ENCODE results near the gene ARL10.

The ARL10 gene

DNA sequence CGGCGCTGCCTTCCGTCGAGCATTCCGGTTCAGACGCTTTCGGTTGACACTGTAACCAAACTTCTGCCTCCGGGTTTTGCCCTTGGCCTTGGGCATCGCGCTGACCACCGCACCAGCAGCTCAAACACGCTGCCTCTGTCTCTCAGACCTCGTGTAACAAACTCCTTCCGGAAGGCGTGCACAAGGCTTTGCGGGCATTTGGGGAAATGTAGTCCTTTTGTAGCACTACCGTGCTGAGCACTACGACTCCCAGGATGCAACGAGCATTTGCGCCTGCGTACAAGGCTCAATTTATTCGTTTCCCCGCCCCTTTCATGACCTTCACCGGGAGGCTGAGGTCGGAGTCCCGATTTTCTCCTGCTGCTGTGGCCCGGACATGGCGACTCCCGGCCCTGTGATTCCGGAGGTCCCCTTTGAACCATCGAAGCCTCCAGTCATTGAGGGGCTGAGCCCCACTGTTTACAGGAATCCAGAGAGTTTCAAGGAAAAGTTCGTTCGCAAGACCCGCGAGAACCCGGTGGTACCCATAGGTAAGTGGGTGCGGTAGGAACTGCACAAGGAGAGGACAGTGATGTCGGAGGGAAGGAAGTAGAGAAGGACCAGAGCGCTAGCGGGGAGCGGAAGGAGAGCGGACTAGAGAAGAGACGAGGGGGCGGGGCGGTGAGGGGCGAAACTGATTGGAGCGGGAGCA lies 23.3 kb downstream of the ARL10 start, which contains the start of the genes HIGD2A and NOP16:
TSS of gene HIGD2A (plus strand) at position 308 of the 691 bp plus-strand sequence. CDS start at position 377, 69 bp downstream.
TSS of gene NOP16 (minus strand) at position 155 of the 691 bp plus-strand sequence. CDS start at position 96, 59 bp downstream.
- peaks cover 52% of the 10 kb centered on the region for H3K36me3 ChIP-seq (replicated peaks)
- H3K27me3 ChIP-seq (ENCODE audit: low read depth) = no peaks in the 10 kb centered on the region
- in situ Hi-C loops (cut with MboI; ENCODE audit: low sequenced_read_pairs) = no loop called here
- peak within 1 kb of the TSS; percentile 73 for H3K4me3 ChIP-seq
- no peaks in the 10 kb centered on the region for H3K9me3 ChIP-seq
- peaks cover 4% of the 10 kb centered on the region; the same call in 1 of the 2 replicates for H3K4me1 ChIP-seq
- DNase-seq (ENCODE audit: low spot score in 2 of 2) = peak; percentile 99 to 100

DNA sequence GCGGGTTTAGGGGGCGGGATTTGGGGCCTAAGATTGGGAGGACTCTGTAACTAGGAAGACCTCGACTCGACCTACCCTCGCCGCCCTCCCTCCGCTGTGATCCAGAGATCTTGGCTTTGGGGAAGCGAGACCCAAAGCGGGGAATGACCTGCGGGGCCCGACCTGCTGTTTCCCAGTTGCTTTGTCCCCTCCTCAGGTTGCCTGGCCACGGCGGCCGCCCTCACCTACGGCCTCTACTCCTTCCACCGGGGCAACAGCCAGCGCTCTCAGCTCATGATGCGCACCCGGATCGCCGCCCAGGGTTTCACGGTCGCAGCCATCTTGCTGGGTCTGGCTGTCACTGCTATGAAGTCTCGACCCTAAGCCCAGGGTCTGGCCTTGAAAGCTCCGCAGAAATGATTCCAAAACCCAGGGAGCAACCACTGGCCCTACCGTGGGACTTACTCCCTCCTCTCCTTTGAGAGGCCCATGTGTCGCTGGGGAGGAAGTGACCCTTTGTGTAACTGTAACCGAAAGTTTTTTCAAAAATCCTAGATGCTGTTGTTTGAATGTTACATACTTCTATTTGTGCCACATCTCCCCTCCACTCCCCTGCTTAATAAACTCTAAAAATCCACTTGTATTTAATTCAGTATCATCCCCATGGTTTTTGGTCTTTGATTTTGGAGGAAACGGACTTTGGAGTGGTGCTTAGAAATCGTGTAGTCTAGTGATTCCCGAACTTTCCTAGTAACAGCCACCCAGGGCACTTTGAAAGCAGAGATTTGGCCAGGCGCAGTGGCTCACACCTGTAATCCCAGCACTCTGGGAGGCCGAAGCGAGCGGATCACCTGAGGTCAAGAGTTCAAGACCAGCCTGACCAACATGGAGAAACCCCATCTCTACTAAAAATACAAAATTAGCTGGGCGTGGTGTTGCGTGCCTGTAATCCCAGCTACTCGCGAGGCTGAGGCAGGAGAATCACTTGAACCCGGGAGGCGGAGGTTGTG lies 24.1 kb downstream of the ARL10 start:
- DNase-seq (ENCODE audit: low spot score in 2 of 2) = no peak
- peaks cover 4% of the 10 kb centered on the region; the same call in 1 of the 2 replicates for H3K4me1 ChIP-seq
- peak overlapping the region; percentile 73 for H3K4me3 ChIP-seq
- no peaks in the 10 kb centered on the region for H3K9me3 ChIP-seq
- H3K36me3 ChIP-seq (replicated peaks) = peaks cover 44% of the 10 kb centered on the region
- H3K27me3 ChIP-seq (ENCODE audit: low read depth) = no peaks in the 10 kb centered on the region
- in situ Hi-C loops (cut with MboI; ENCODE audit: low sequenced_read_pairs) = no loop called here

DNA sequence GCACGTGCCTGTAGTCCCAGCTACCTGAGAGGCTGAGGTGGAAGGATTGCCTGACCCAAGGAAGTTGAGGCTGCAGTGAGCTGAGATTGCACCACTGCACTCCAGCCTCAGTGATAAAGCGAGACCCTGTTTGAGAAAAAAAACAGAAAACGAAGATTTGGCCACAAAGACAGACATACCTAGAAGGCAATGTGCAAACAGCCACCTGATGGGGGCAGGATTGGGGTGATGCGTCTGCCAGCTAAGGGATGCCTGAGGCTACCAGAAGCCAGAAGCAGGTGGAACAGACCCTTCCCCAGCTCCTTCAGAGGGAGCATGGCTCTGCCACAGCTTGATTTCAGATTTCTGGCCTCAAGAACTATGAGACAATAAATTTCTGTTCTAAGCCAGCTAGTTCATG lies 26.2 kb downstream of the ARL10 start:
- H3K4me3 ChIP-seq = no peak overlapping the region
- no peak for DNase-seq (ENCODE audit: low spot score in 2 of 2)
- peaks cover 24% of the 10 kb centered on the region for H3K36me3 ChIP-seq (replicated peaks)
- H3K27me3 ChIP-seq (ENCODE audit: low read depth) = no peaks in the 10 kb centered on the region
- in situ Hi-C loops (cut with MboI; ENCODE audit: low sequenced_read_pairs) = no loop called here
- H3K9me3 ChIP-seq = no peaks in the 10 kb centered on the region
- H3K4me1 ChIP-seq = peaks cover 4% of the 10 kb centered on the region; the same call in 1 of the 2 replicates

DNA sequence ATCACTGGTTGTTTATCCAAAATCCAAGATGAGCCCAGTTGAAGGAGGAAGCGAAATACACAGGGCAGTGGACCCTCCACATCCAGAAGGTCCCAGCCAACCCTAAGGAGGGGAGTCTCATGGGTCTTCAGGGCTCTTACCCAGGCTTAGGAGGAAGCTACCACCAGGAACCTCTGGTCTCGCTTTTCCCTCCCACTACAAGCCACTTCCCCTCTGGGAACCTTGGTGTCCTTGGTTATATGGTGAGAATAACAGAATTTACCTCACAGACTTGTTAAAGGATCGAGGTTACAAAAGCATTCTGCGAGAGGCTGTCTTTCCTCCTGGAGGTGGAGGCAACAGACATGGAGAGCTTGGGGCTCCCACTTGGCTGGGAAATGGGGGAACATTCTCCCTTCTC lies 26.7 kb downstream of the ARL10 start:
- H3K4me3 ChIP-seq = no peak overlapping the region
- no peaks in the 10 kb centered on the region for H3K9me3 ChIP-seq
- H3K4me1 ChIP-seq = peaks cover 4% of the 10 kb centered on the region; the same call in 1 of the 2 replicates
- H3K36me3 ChIP-seq (replicated peaks) = peaks cover 21% of the 10 kb centered on the region
- DNase-seq (ENCODE audit: low spot score in 2 of 2) = no peak
- in situ Hi-C loops (cut with MboI; ENCODE audit: low sequenced_read_pairs) = no loop called here
- H3K27me3 ChIP-seq (ENCODE audit: low read depth) = no peaks in the 10 kb centered on the region

DNA sequence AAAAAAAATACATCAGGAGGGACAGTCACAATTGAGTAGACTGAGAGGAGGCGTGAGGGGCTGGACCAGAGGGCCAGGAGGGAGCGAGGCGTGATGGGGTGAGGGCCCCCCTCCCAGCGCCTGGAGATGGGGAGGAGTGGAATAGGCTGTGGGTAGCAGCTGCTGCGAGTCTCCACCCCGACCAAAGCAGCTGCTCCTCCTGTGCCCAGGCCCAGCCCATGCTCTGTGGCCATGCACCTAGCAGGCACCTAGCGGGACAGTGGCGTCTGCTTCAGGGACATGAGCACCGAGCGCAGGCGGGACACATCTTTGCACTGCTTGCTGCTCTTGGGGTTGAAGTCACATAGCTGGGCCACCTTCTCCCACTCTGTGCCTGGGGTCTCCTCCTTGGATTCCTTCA lies 27.2 kb downstream of the ARL10 start:
- H3K4me1 ChIP-seq = peaks cover 4% of the 10 kb centered on the region; the same call in 1 of the 2 replicates
- no peaks in the 10 kb centered on the region for H3K27me3 ChIP-seq (ENCODE audit: low read depth)
- peaks cover 21% of the 10 kb centered on the region for H3K36me3 ChIP-seq (replicated peaks)
- DNase-seq (ENCODE audit: low spot score in 2 of 2) = no peak
- no peak overlapping the region for H3K4me3 ChIP-seq
- in situ Hi-C loops (cut with MboI; ENCODE audit: low sequenced_read_pairs) = no loop called here
- no peaks in the 10 kb centered on the region for H3K9me3 ChIP-seq

GRCh38 chr5:176394096-176394495 lies 28.8 kb downstream of the ARL10 start:
- in situ Hi-C loops (cut with MboI; ENCODE audit: low sequenced_read_pairs) = no loop called here
- DNase-seq (ENCODE audit: low spot score in 2 of 2) = no peak
- Histone ChIP-seq H3K4me1 (peaks cover 4% of the 10 kb centered on the region; the same call in 1 of the 2 replicates), H3K27me3 (ENCODE audit: low read depth) (no peaks in the 10 kb centered on the region), H3K9me3 (no peaks in the 10 kb centered on the region), H3K36me3 (replicated peaks) (peaks cover 21% of the 10 kb centered on the region), H3K4me3 (no peak overlapping the region)

DNA sequence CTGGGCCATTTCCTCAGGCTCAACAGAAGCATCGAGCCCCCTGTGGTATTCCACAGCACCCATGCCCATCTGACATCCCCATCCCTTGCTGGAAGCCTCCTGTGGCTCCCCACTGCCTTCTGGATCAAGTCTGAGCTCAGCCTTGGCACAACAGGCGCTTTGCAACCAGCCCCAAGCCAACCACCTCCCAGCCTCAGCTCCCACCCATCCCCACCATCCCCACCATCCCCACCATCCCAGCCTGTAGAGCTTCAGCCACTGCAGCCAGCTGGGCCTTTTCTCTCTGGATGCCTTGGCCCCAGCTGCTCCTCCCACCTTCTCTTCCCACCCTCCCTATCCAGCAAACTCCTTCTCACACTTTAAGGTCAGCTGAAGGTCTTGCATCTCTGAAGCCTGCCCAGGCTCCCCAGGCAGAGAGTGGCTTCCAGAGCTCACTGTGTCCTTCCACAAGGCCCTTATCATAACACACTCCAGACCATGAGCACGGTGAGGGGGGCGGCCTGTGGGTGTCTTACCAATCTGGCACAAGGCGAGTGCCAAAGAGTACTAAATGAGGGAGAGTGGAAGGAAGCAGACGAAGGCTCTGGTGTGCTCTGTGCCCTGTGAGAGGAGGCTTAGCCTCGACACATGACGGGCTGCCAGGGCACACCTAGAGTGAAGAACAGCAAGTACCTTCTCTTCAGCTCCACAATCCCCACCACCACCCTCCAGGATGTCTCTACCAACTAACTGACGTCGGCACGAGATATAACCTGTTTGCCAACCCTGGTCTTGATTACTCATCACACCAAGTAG lies 29.8 kb downstream of the ARL10 start:
- no peaks in the 10 kb centered on the region for H3K9me3 ChIP-seq
- no peaks in the 10 kb centered on the region for H3K4me1 ChIP-seq
- in situ Hi-C loops (cut with MboI; ENCODE audit: low sequenced_read_pairs) = no loop called here
- H3K27me3 ChIP-seq (ENCODE audit: low read depth) = no peaks in the 10 kb centered on the region
- DNase-seq (ENCODE audit: low spot score in 2 of 2) = no peak
- no peak overlapping the region for H3K4me3 ChIP-seq
- peaks cover 21% of the 10 kb centered on the region for H3K36me3 ChIP-seq (replicated peaks)

GRCh38 chr5:176396330-176396729 lies 31.0 kb downstream of the ARL10 start:
- Histone ChIP-seq H3K4me1 (no peaks in the 10 kb centered on the region; the same call in 1 of the 2 replicates), H3K36me3 (replicated peaks) (peaks cover 12% of the 10 kb centered on the region), H3K27me3 (ENCODE audit: low read depth) (no peaks in the 10 kb centered on the region), H3K9me3 (no peaks in the 10 kb centered on the region), H3K4me3 (no peak overlapping the region)
- no peak for DNase-seq (ENCODE audit: low spot score in 2 of 2)
- in situ Hi-C loops (cut with MboI; ENCODE audit: low sequenced_read_pairs) = no loop called here

DNA sequence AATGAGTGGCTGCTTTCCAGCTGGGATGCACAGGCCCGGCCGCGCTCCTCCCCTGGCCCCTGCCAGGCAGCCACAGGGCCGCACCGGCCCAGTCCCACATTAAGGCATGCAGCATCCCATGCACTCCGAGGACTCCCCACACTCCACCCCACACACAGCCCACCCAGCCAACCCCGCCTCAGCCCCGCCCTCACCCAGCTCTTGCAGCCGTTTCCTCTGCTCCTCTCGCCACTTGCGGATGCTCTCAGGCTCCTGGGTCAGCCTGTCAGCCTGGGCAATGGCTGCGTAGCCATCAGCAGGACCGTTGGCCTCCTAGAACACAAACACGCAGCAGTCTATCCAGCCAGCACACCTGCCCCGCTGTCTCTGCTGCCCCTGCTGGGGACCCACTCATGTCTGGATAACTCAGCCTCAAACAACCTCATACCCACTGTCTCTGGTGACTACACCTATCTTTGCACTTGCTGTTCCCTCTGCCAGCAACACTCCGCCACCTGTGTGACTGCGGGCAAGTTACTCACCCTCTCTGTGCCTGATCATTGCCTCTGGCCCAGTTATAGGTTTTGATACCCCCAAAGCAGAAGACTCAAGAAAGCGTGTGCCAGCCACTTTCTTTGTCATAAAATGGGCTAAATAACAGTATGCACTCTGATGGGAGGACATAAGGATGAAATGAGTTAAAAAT lies 32.6 kb downstream of the ARL10 start:
- no peak overlapping the region for H3K4me3 ChIP-seq
- in situ Hi-C loops (cut with MboI; ENCODE audit: low sequenced_read_pairs) = no loop called here
- peaks cover 6% of the 10 kb centered on the region for H3K36me3 ChIP-seq (replicated peaks)
- H3K9me3 ChIP-seq = no peaks in the 10 kb centered on the region
- no peaks in the 10 kb centered on the region for H3K27me3 ChIP-seq (ENCODE audit: low read depth)
- no peak for DNase-seq (ENCODE audit: low spot score in 2 of 2)
- no peaks in the 10 kb centered on the region; the same call in 1 of the 2 replicates for H3K4me1 ChIP-seq

- Histone ChIP-seq H3K36me3 (replicated peaks) (peaks cover 2% of the 10 kb centered on the region; the same call in 1 of the 2 replicates), H3K4me3 (no peak overlapping the region), H3K4me1 (no peaks in the 10 kb centered on the region; the same call in 1 of the 2 replicates), H3K27me3 (ENCODE audit: low read depth) (no peaks in the 10 kb centered on the region), H3K9me3 (no peaks in the 10 kb centered on the region)
- peak in 1 of 2 experiments; percentile 57 for DNase-seq (ENCODE audit: low spot score in 2 of 2)
- in situ Hi-C loops (cut with MboI; ENCODE audit: low sequenced_read_pairs) = no loop called here
Measured at GRCh38 chr5:176400382-176401156, 35.3 kb downstream of the ARL10 start.

- no peak for DNase-seq (ENCODE audit: low spot score in 2 of 2)
- Histone ChIP-seq H3K36me3 (replicated peaks) (peaks cover 3% of the 10 kb centered on the region; the same call in 1 of the 2 replicates), H3K27me3 (ENCODE audit: low read depth) (no peaks in the 10 kb centered on the region), H3K4me3 (no peak overlapping the region), H3K9me3 (no peaks in the 10 kb centered on the region), H3K4me1 (no peaks in the 10 kb centered on the region; the same call in 1 of the 2 replicates)
- in situ Hi-C loops (cut with MboI; ENCODE audit: low sequenced_read_pairs) = no loop called here
Measured at GRCh38 chr5:176401281-176402205, 36.3 kb downstream of the ARL10 start.
